Activated naive CD4-positive, alpha-beta T cell treated with Interleukin-2 at 50 U/mL for 16 hours (primary cell): Measurements from ENCODE around the gene TMPRSS2.

Experiments
- DNase-seq: peaks from one replicate; pipeline ENCODE4 v3.0.0-alpha.2; 2020

Gene TMPRSS2

GRCh38 chr21:41480086-41480690, 27.8 kb downstream of the TMPRSS2 start:
- no peak for DNase-seq

- DNase-seq: no peak
These were observed 28.3 kb downstream of the TMPRSS2 start for GRCh38 chr21:41479686-41480085.

- no peak for DNase-seq
These were observed 29.4 kb downstream of the TMPRSS2 start for GRCh38 chr21:41478319-41479177.

GRCh38 chr21:41477641-41478318, 30.2 kb downstream of the TMPRSS2 start:
- DNase-seq: no peak

GRCh38 chr21:41475714-41476420, 32.1 kb downstream of the TMPRSS2 start:
- no peak for DNase-seq

- DNase-seq: no peak
These were observed 35.0 kb downstream of the TMPRSS2 start for GRCh38 chr21:41472753-41473548.

GRCh38 chr21:41470054-41470453, 37.9 kb downstream of the TMPRSS2 start:
- no peak for DNase-seq

GRCh38 chr21:41466024-41466820, 41.7 kb downstream of the TMPRSS2 start:
- no peak for DNase-seq

- no peak for DNase-seq
These were observed 42.7 kb downstream of the TMPRSS2 start for GRCh38 chr21:41465176-41465781.

- peak; percentile 49 for DNase-seq
These were observed 47.1 kb downstream of the TMPRSS2 start for GRCh38 chr21:41460578-41461527.

- no peak for DNase-seq
These were observed 47.9 kb downstream of the TMPRSS2 start for GRCh38 chr21:41459884-41460534.

- no peak for DNase-seq
These were observed 49.4 kb downstream of the TMPRSS2 start for GRCh38 chr21:41458559-41458958.

- DNase-seq: no peak
These were observed 49.8 kb downstream of the TMPRSS2 start for GRCh38 chr21:41458121-41458520.

GRCh38 chr21:41453761-41454160, 54.2 kb downstream of the TMPRSS2 start:
- DNase-seq: no peak

GRCh38 chr21:41453198-41453597, 54.8 kb downstream of the TMPRSS2 start:
- no peak for DNase-seq

GRCh38 chr21:41451753-41452676, 55.9 kb downstream of the TMPRSS2 start:
- no peak for DNase-seq

GRCh38 chr21:41449613-41450012, 58.3 kb downstream of the TMPRSS2 start:
- no peak for DNase-seq

- DNase-seq: no peak
These were observed 60.6 kb downstream of the TMPRSS2 start for GRCh38 chr21:41447356-41447755.
